Endodermal cell (in vitro differentiated cells): ENCODE results near the gene ZNF576. TPM values are rescaled to one million over a fixed set of nuclear protein-coding genes. Genes with fewer than 3 reads are reported as not detected.
"Not testable (repeated sequence)": the region's sequence is repeated elsewhere in the genome, so short reads cannot be mapped to it uniquely, and the experiment has no call there.

Experiments
- DNase-seq: peaks from one replicate; pipeline ENCODE4 v3.0.0-alpha.2; 2017
- H3K27ac ChIP-seq: 2 replicates; pipeline ENCODE4 v1.5.1; 2013; ENCODE audit warnings: mild to moderate bottlenecking, low read depth, low read length, moderate library complexity
- H3K27me3 ChIP-seq: 2 replicates; pipeline ENCODE4 v1.6.1; 2013; ENCODE audit warnings: mild to moderate bottlenecking, low read length, moderate library complexity; ENCODE audit not compliant: insufficient read depth, control insufficient read depth, poor library complexity, severe bottlenecking
- H3K36me3 ChIP-seq: 2 replicates; pipeline ENCODE4 v1.7.0; 2013; ENCODE audit warnings: mild to moderate bottlenecking, low read length, moderate library complexity; ENCODE audit not compliant: control insufficient read depth, insufficient read depth
- H3K4me1 ChIP-seq: one replicate; pipeline ENCODE4 v1.7.0; 2013; ENCODE audit warnings: low read length; ENCODE audit not compliant: control insufficient read depth, insufficient read depth
- H3K4me3 ChIP-seq: 2 replicates; pipeline ENCODE4 v1.5.1; 2013; ENCODE audit warnings: mild to moderate bottlenecking, low read length, moderate library complexity
- H3K9ac ChIP-seq: 2 replicates; pipeline ENCODE4 v1.6.1; 2013; ENCODE audit warnings: mild to moderate bottlenecking, low read length, moderate library complexity; ENCODE audit not compliant: poor library complexity, severe bottlenecking; ENCODE audit errors: extremely low read depth
- H3K9me3 ChIP-seq: 2 replicates; pipeline ENCODE4 v1.6.1; 2013; ENCODE audit warnings: mild to moderate bottlenecking, low read length, moderate library complexity; ENCODE audit not compliant: control insufficient read depth
- H3K27ac Mint-ChIP-seq: 2 replicates; pipeline ENCODE4 v1.8.0; 2020; ENCODE audit warnings: mixed read lengths
- H3K27me3 Mint-ChIP-seq: 2 replicates; pipeline ENCODE4 v1.8.0; 2021; ENCODE audit warnings: mild to moderate bottlenecking, mixed read lengths; ENCODE audit not compliant: insufficient read depth
- H3K36me3 Mint-ChIP-seq: 2 replicates; pipeline ENCODE4 v1.8.0; 2020; ENCODE audit warnings: low read depth, mixed read lengths
- H3K4me1 Mint-ChIP-seq: 2 replicates; pipeline ENCODE4 v1.8.0; 2020; ENCODE audit warnings: mixed read lengths
- H3K4me3 Mint-ChIP-seq: 2 replicates; pipeline ENCODE4 v1.8.0; 2020; ENCODE audit warnings: mild to moderate bottlenecking, moderate library complexity, mixed read lengths
- H3K9me3 Mint-ChIP-seq: 2 replicates; pipeline ENCODE4 v1.8.0; 2020; ENCODE audit warnings: mild to moderate bottlenecking, mixed read lengths
- CTCF ChIP-seq: fragments of 200-600 bp; sonication (generic); conservative IDR thresholded peaks from 2 replicates; pipeline ENCODE4 v1.5.0; 2021; ENCODE audit warnings: antibody characterized with exemption, mild to moderate bottlenecking
- WGBS, 2 experiments: methylation state at CpG; one replicate each; pipeline versions ENCODE4 v1.1.5 to v1.1.7; 2013; ENCODE audit warnings: missing lambda C conversion rate in 2 of 2, mixed read lengths in 1 of 2; ENCODE audit not compliant: insufficient coverage in 1 of 2, insufficient read length in 1 of 2; 5-methylcytosine and 5-hydroxymethylcytosine counted together
- total RNA-seq, 2 donors: library from RNA; stranded (reverse); fragmentation: NEBNext Ultra II Directional in 1 of 2; extraction: Animal tissue kit (Norgen Biotek cat#: 25700) in 1 of 2; gene quantifications; 2 replicates in 1 of 2; 3 replicates in 1 of 2; pipeline ENCODE4 v1.2.1, GENCODE V29; 2021

The ZNF576 gene
- total RNA-seq, 2 donors from 2014 or later: 11.9 to 12.1 TPM

- Histone ChIP-seq H3K36me3 (peaks cover 30% of the 10 kb centered on the region), H3K4me1 (no peaks in the 10 kb centered on the region), H3K27me3 (no peaks in the 10 kb centered on the region), H3K9me3 (peaks cover 10% of the 10 kb centered on the region), H3K27ac (no peak overlapping the region), H3K9ac (no peak overlapping the region), H3K4me3 (no peak overlapping the region)
- no peak for TF ChIP-seq CTCF
- H3K4me3 Mint-ChIP-seq: no peak overlapping the region
- H3K9me3 Mint-ChIP-seq: peaks cover 22% of the 10 kb centered on the region
- no peak overlapping the region for H3K27ac Mint-ChIP-seq
- peaks cover 15% of the 10 kb centered on the region for H3K27me3 Mint-ChIP-seq
- H3K36me3 Mint-ChIP-seq: peaks cover 38% of the 10 kb centered on the region
- 80 to 95% methylated on average over 1 to 6 of the region's 6 CpGs for WGBS, 2 experiments
- H3K4me1 Mint-ChIP-seq: no peaks in the 10 kb centered on the region
- no peak for DNase-seq
These were observed 52.2 kb downstream of the ZNF576 start for GRCh38 chr19:43648633-43649032.

GRCh38 chr19:43649514-43649913 is 53.1 kb downstream of the ZNF576 start:
- no peak overlapping the region for H3K4me3 Mint-ChIP-seq
- Histone ChIP-seq H3K27me3 (no peaks in the 10 kb centered on the region), H3K9ac (no peak overlapping the region), H3K4me3 (no peak overlapping the region), H3K9me3 (peaks cover 10% of the 10 kb centered on the region), H3K36me3 (peaks cover 36% of the 10 kb centered on the region), H3K4me1 (no peaks in the 10 kb centered on the region), H3K27ac (no peak overlapping the region)
- peaks cover 22% of the 10 kb centered on the region for H3K9me3 Mint-ChIP-seq
- 88 to 98% methylated on average over 2 of the region's 2 CpGs for WGBS, 2 experiments
- H3K27ac Mint-ChIP-seq: no peak overlapping the region
- H3K36me3 Mint-ChIP-seq: peaks cover 43% of the 10 kb centered on the region
- peaks cover 9% of the 10 kb centered on the region for H3K27me3 Mint-ChIP-seq
- no peak for TF ChIP-seq CTCF
- no peak for DNase-seq
- no peaks in the 10 kb centered on the region for H3K4me1 Mint-ChIP-seq

- not testable (repeated sequence) for H3K4me3 Mint-ChIP-seq, H3K27ac Mint-ChIP-seq
- H3K36me3 ChIP-seq: peaks cover 40% of the 10 kb centered on the region
These were observed 53.9 kb downstream of the ZNF576 start for GRCh38 chr19:43650276-43650675.

More at GRCh38 chr19:43650276-43650675, 53.9 kb downstream of the ZNF576 start:
- not testable (repeated sequence) for H3K27ac ChIP-seq, H3K4me1 Mint-ChIP-seq, H3K9ac ChIP-seq, H3K9me3 ChIP-seq, H3K4me1 ChIP-seq, H3K27me3 Mint-ChIP-seq, H3K27me3 ChIP-seq, DNase-seq, H3K4me3 ChIP-seq
- WGBS, 2 experiments: 99 to 100% methylated on average over 3 to 7 of the region's 7 CpGs
- H3K36me3 Mint-ChIP-seq: peaks cover 48% of the 10 kb centered on the region
- H3K9me3 Mint-ChIP-seq: peaks cover 22% of the 10 kb centered on the region

Other genes with a start within 250 kb of the ZNF576 start
- gene CD177, start 242.9 kb upstream of the ZNF576 start, total RNA-seq: 1 to 10 TPM; 3.0 to 6.0 TPM
- under 1 TPM in 1 of 2 donors, not detected in 1; 0.59 TPM for gene TEX101, start 181.7 kb upstream of the ZNF576 start, total RNA-seq
- under 1 TPM; 0.33 to 0.51 TPM for gene LYPD3, start 131.0 kb upstream of the ZNF576 start, total RNA-seq
- gene PHLDB3, start 91.8 kb upstream of the ZNF576 start, total RNA-seq: 10 to 100 TPM in 1 of 2 donors, 1 to 10 TPM in 1; 7.7 to 13.5 TPM
- 10 to 100 TPM; 13.0 to 15.2 TPM for gene ETHE1, start 69.4 kb upstream of the ZNF576 start, total RNA-seq
- gene ZNF575, start 63.4 kb upstream of the ZNF576 start, total RNA-seq: under 1 TPM; 0.22 TPM
- gene XRCC1, start 21.1 kb upstream of the ZNF576 start, total RNA-seq: 10 to 100 TPM; 48.8 to 52.1 TPM
- gene PINLYP, start 20.8 kb upstream of the ZNF576 start, total RNA-seq: 10 to 100 TPM in 1 of 2 donors, 1 to 10 TPM in 1; 7.7 to 12.2 TPM
- 10 to 100 TPM; 39.7 to 46.0 TPM for gene IRGQ, start 461 bp upstream of the ZNF576 start, total RNA-seq
- gene SRRM5, start 15.5 kb downstream of the ZNF576 start, total RNA-seq: under 1 TPM; 0.35 to 0.37 TPM
- gene ZNF428, start 23.0 kb downstream of the ZNF576 start, total RNA-seq: 10 to 100 TPM; 44.3 to 46.8 TPM
- gene CADM4, start 43.3 kb downstream of the ZNF576 start, total RNA-seq: 10 to 100 TPM in 1 of 2 donors, 1 to 10 TPM in 1; 9.3 to 19.9 TPM
- gene PLAUR, start 73.6 kb downstream of the ZNF576 start, total RNA-seq: 10 to 100 TPM; 14.7 to 21.5 TPM
- gene IRGC, start 119.5 kb downstream of the ZNF576 start, total RNA-seq: not detected
- 10 to 100 TPM; 44.6 to 53.8 TPM for gene SMG9, start 158.4 kb downstream of the ZNF576 start, total RNA-seq
- not detected for gene KCNN4, start 184.4 kb downstream of the ZNF576 start, total RNA-seq
- gene LYPD5, start 205.9 kb downstream of the ZNF576 start, total RNA-seq: under 1 TPM in 1 of 2 donors, not detected in 1; 0.11 TPM
- 10 to 100 TPM in 1 of 2 donors, 1 to 10 TPM in 1; 7.1 to 10.1 TPM for gene ZNF283, start 230.7 kb downstream of the ZNF576 start, total RNA-seq